HepG2 (cell line): ENCODE results near the gene ADAM15. TPM values are rescaled to one million over a fixed set of nuclear protein-coding genes. Genes with fewer than 3 reads are reported as not detected.

ENCODE experiments used
- ARNT2 ChIP-seq: sonication (generic); formaldehyde crosslinking; IDR thresholded peaks from 2 replicates; pipeline ENCODE4 v1.8.0; 2022; ENCODE audit warnings: mild to moderate bottlenecking, low read depth, missing genetic modification reagents, moderate library complexity
- ATF2 ChIP-seq: sonication (generic); formaldehyde crosslinking; IDR thresholded peaks from 2 replicates; pipeline ENCODE4 v1.4.0; 2020; ENCODE audit warnings: missing genetic modification reagents
- ATF4 ChIP-seq, 2 experiments: fragments of 450-650 bp in 1 of 2; sonication (generic) in 1 of 2; formaldehyde crosslinking; IDR thresholded peaks; 2 replicates each; pipeline versions ENCODE4 v1.5.0 to v1.8.0; 2020 to 2022; ENCODE audit warnings: mild to moderate bottlenecking in 1 of 2, missing genetic modification reagents in 1 of 2
- DNMT1 ChIP-seq: sonication (generic); formaldehyde crosslinking; IDR thresholded peaks from 2 replicates; pipeline ENCODE4 v1.5.1; 2020; ENCODE audit warnings: mild to moderate bottlenecking, missing genetic modification reagents
- FOSL2 ChIP-seq: sonication (generic); formaldehyde crosslinking; IDR thresholded peaks from 2 replicates; pipeline ENCODE4 v1.4.0; 2020; ENCODE audit warnings: missing genetic modification reagents
- LBX2 ChIP-seq: sonication (generic); formaldehyde crosslinking; IDR thresholded peaks from 2 replicates; pipeline ENCODE4 v1.5.0; 2020; ENCODE audit warnings: missing genetic modification reagents, mild to moderate bottlenecking, borderline replicate concordance
- MAF1 ChIP-seq: sonication (generic); formaldehyde crosslinking; IDR thresholded peaks from 2 replicates; pipeline ENCODE4 v1.5.0; 2020; ENCODE audit warnings: missing genetic modification reagents, borderline replicate concordance
- MXD4 ChIP-seq: IDR thresholded peaks from 2 replicates; pipeline ENCODE4 v1.6.1; 2016; ENCODE audit warnings: mild to moderate bottlenecking, missing biosample characterization, missing genetic modification reagents
- NCOR1 ChIP-seq: fragments of 200-600 bp; sonication (generic); IDR thresholded peaks from 2 replicates; pipeline ENCODE4 v1.7.0; 2017; ENCODE audit warnings: antibody characterized with exemption, low read length, borderline replicate concordance
- NFE2L1 ChIP-seq: sonication (generic); formaldehyde crosslinking; IDR thresholded peaks from 2 replicates; pipeline ENCODE4 v1.4.0; 2020; ENCODE audit warnings: missing genetic modification reagents, mild to moderate bottlenecking, borderline replicate concordance
- NPAS2 ChIP-seq: sonication (generic); formaldehyde crosslinking; IDR thresholded peaks from 2 replicates; pipeline ENCODE4 v1.8.0; 2022; ENCODE audit warnings: mild to moderate bottlenecking, missing genetic modification reagents, borderline replicate concordance
- RAD51 ChIP-seq: fragments of 450-650 bp; IDR thresholded peaks from 2 replicates; pipeline ENCODE4 v1.6.1; 2016; ENCODE audit warnings: borderline replicate concordance
- RBM39 ChIP-seq: fragments of 200-400 bp; formaldehyde crosslinking; IDR thresholded peaks from one replicate; pipeline ENCODE4 v1.6.1; 2018; ENCODE audit warnings: antibody characterized with exemption, mild to moderate bottlenecking, low read depth, low read length; ENCODE audit not compliant: poor library complexity, severe bottlenecking
- RFX1 ChIP-seq: fragments of 450-650 bp; IDR thresholded peaks from 2 replicates; pipeline ENCODE4 v1.6.1; 2017
- SIX4 ChIP-seq: sonication (generic); formaldehyde crosslinking; IDR thresholded peaks from 2 replicates; pipeline ENCODE4 v1.4.0; 2020; ENCODE audit warnings: missing genetic modification reagents
- SUZ12 ChIP-seq: fragments of 150-350 bp; IDR thresholded peaks from 2 replicates; pipeline ENCODE4 v1.6.1; 2014; ENCODE audit warnings: low read depth, low read length
- TERF1 ChIP-seq: sonication (generic); formaldehyde crosslinking; IDR thresholded peaks from 2 replicates; pipeline ENCODE4 v1.8.0; 2022; ENCODE audit warnings: mild to moderate bottlenecking, missing genetic modification reagents, moderate library complexity
- U2AF2 ChIP-seq: fragments of 200-400 bp; formaldehyde crosslinking; IDR thresholded peaks from 2 replicates; pipeline ENCODE4 v1.6.1; 2017; ENCODE audit warnings: low read depth, mild to moderate bottlenecking, low read length
- XBP1 ChIP-seq: sonication (generic); formaldehyde crosslinking; IDR thresholded peaks from 2 replicates; pipeline ENCODE4 v1.5.0; 2020; ENCODE audit warnings: missing genetic modification reagents
- ZFP37 ChIP-seq: sonication (generic); formaldehyde crosslinking; IDR thresholded peaks from 2 replicates; pipeline ENCODE4 v1.4.0; 2020; ENCODE audit warnings: missing genetic modification reagents, borderline replicate concordance
- ZNF143 ChIP-seq: sonication (generic); formaldehyde crosslinking; IDR thresholded peaks from 2 replicates; pipeline ENCODE4 v1.4.0; 2020; ENCODE audit warnings: missing genetic modification reagents
- ZNF280B ChIP-seq: sonication (generic); formaldehyde crosslinking; IDR thresholded peaks from 2 replicates; pipeline ENCODE4 v1.5.0; 2020; ENCODE audit warnings: missing genetic modification reagents, mild to moderate bottlenecking, borderline replicate concordance
- ZNF30 ChIP-seq: sonication (generic); formaldehyde crosslinking; IDR thresholded peaks from 2 replicates; pipeline ENCODE4 v1.5.0; 2020; ENCODE audit warnings: mild to moderate bottlenecking, missing genetic modification reagents
- ZNF564 ChIP-seq: sonication (generic); formaldehyde crosslinking; IDR thresholded peaks from 2 replicates; pipeline ENCODE4 v1.8.1; 2023; ENCODE audit warnings: mild to moderate bottlenecking, missing genetic modification reagents
- ZNF672 ChIP-seq: sonication (generic); formaldehyde crosslinking; IDR thresholded peaks from 2 replicates; pipeline ENCODE4 v1.8.1; 2022; ENCODE audit warnings: missing genetic modification reagents
- ZNF790 ChIP-seq: sonication (generic); formaldehyde crosslinking; IDR thresholded peaks from 2 replicates; pipeline ENCODE4 v1.8.0; 2022; ENCODE audit warnings: missing genetic modification reagents, mild to moderate bottlenecking, borderline replicate concordance
- ZSCAN29 ChIP-seq: sonication (generic); formaldehyde crosslinking; conservative IDR thresholded peaks from 2 replicates; pipeline ENCODE4 v1.4.0; 2020; ENCODE audit warnings: mild to moderate bottlenecking, missing genetic modification reagents
- polyA plus RNA-seq, 8 experiments: library from polyadenylated mRNA; depleted of rRNA in 3 of 8; stranded (reverse) in 7 of 8; unstranded in 1 of 8; fragments of >200 nt; fragmentation: Illumina TruSeq in 4 of 8; extraction: Trizol in 4 of 8; gene quantifications; 2 replicates each; pipeline versions ENCODE4 v1.2.1 to v1.2.3, GENCODE V29; 2011 to 2016; ENCODE audit warnings: low read depth in 4 of 8, missing spikeins in 1 of 8, mixed read lengths in 1 of 8; ENCODE audit not compliant: insufficient read depth in 1 of 8
- total RNA-seq, 5 experiments: library from RNA; depleted of rRNA; stranded (reverse); fragments of >200 nt; fragmentation: Illumina TruSeq; extraction: Trizol; gene quantifications; 2 replicates each; pipeline ENCODE4 v1.2.3, GENCODE V29; 2016; ENCODE audit warnings: low read depth in 1 of 5

ADAM15 gene
- total and polyA plus RNA-seq, 2 of the 13 experiments (the other 11 are each of a cell fraction or from before 2014, with no cell fraction given) = 17.9 to 25.6 TPM

GRCh38 chr1:155003766-155004351, 47.3 kb upstream of the ADAM15 start (continued):
- no peak for TF ChIP-seq ZNF564
- TF ChIP-seq ZSCAN29 = no peak
- no peak for TF ChIP-seq U2AF2
- TF ChIP-seq MAF1 (CRISPR knock-in tag) = no peak
- TF ChIP-seq ATF4 (CRISPR knock-in tag; IDR thresholded peaks at IDR 0.05) = no peak
- TF ChIP-seq ZNF790 (CRISPR knock-in tag) = no peak
- no peak for TF ChIP-seq ZFP37
- TF ChIP-seq NCOR1 = no peak; the same call in 1 of the 2 replicates
- no peak for TF ChIP-seq ATF2 (CRISPR knock-in tag)
- no peak for TF ChIP-seq MXD4 (CRISPR knock-in tag)
- TF ChIP-seq SUZ12 = no peak
- TF ChIP-seq XBP1 (CRISPR knock-in tag) = no peak
- TF ChIP-seq NPAS2 (CRISPR knock-in tag) = no peak
- TF ChIP-seq LBX2 (CRISPR knock-in tag) = no peak
- TF ChIP-seq SIX4 (CRISPR knock-in tag) = no peak
- no peak for TF ChIP-seq ZNF672 (CRISPR knock-in tag)
- no peak for TF ChIP-seq ZNF280B (CRISPR knock-in tag)
- 0 out of 2 replicates have a peak, but pooled peaks have one; percentile 27 for TF ChIP-seq FOSL2
- TF ChIP-seq ZNF30 (CRISPR knock-in tag) = no peak
- TF ChIP-seq TERF1 = no peak
- no peak for TF ChIP-seq RBM39
- no peak for TF ChIP-seq ZNF143 (CRISPR knock-in tag)
- TF ChIP-seq RFX1 = no peak
- TF ChIP-seq DNMT1 (CRISPR knock-in tag) = no peak
- TF ChIP-seq NFE2L1 = no peak
- no peak for TF ChIP-seq RAD51
- peak; percentile 70; the same call in 1 of the 2 replicates for TF ChIP-seq ARNT2
